ENCODE data around the gene ZFYVE21.

The ZFYVE21 gene

DNA sequence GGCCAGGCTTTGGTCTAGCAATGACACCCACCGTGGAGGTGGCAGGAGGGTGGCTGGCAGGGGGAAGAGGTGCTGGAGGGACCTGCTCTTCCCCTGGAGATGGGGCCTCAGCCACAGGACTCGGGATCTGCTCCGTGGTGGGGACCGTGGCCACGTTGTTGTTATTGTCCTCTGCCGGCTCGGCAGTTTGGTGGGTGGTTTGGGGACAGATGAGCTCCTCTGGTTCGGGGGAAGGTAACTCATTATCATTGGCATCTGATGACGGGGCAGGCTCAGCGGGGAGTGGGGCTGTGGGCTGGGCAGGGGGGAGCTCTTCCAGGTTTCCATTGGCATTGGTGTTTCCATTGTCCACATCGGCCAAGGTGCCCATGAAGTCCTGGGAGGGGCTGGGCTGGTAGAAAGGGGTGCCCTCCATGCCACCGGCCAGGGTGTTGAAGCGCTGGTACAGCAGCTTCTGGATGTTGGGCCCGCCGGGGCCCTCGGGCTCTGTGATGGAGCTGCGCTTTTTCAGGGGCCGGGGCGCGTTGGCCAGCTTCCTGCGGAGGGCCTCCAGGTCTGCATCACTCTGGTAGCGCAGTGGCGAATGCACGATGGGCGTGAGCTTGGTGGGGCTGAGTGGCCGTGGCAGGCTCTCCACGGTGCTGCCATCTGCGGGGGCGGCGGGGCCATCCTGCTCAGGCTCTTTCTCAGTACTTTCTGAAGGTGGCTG lies 24.3 kb downstream of the ZFYVE21 start:
- DNase-seq = no peak

GRCh38 chr14:103740991-103741689 lies 25.5 kb downstream of the ZFYVE21 start:
- DNase-seq = no peak

- no peak for DNase-seq
Observed at GRCh38 chr14:103741876-103742275, 26.3 kb downstream of the ZFYVE21 start.

DNA sequence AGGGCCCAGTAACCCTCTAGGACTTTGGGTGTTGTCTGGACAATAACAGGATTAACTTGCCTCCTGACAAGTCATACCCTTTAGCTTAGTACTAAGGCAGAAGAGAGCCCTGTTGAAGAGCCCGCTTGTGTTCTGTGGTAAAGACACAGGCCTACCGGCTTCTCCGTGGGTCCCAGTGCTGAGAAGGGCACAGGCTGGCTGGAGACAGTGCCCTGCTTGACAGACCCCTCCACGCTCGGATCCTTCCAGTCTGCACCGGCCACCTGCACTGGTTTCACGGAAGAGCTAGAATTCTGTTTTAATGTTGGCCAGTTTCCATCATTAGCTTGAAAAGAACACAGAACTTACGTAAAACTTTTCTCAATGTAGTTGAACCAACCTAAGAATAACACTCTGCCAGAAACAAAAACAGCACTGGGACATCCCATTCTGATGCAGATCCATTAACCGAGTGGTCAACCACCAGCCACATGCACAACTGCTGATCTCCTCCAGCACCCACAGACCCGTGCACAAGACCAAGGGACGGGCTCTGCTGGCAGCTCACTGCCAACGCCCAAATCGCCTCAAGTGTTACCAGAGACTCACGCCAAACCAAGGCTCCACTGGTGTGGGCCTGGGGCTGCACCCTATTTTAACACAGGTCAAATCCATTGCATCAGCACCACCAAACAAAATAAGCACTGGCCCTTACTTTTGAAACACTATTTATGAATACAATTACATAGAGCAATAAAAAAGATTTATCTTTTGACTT lies 27.1 kb downstream of the ZFYVE21 start:
- DNase-seq = no peak

DNA sequence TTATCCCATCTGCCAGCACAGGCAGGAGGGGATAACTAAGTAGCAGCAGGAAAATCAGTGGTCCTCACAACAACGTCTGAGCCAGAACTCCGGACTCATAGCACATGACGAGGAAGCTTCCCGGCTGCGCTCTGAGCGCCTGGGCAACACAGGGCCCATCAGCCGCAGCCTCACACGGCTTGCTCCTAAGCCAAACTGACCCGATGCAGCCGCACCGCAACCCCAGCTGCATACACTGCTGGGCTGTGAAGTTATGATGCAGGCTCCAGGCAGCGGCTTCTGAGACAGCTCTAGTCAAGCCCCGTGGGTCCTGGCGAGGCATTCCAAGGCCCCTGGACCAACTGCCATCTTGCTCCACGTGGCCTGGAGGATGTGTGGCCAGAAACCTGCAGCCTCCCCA lies 28.1 kb downstream of the ZFYVE21 start:
- DNase-seq = no peak

DNA sequence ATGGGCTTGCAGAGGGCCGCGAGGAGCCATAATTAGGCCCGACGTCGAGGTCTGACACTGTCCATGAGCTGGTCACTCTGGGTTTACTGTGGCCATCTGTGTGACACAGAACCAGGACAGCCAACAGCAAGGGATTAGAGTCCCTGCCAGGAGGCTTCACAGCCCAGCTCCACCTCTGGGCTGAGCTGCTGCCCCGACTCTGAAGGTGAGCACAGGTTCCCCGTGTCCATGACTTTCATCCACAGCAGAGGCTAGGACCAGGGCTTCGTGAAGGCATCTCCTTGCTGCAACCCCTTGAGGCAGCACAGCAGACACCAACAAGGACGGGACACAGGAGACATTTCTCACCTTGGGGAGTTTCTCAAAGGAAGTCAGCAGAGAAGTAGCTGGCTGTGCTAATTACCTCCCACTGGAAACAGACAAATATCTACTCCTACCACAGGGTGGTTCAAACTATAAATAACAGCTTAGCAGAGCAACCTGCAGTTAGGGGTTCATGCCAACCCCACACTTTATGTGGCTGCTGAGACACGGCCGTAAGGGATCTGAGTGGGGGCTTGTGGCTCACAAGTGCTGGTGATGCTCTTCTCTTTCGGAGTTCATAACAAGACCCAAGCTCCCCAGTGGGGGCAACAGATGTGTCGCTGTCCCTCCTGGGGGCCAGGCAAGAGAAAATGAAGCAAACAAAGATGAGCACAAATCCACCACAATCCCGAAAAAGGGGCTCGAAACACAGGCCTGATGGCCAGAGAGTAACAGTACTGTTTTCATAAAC lies 29.2 kb downstream of the ZFYVE21 start:
- DNase-seq = no peak

DNA sequence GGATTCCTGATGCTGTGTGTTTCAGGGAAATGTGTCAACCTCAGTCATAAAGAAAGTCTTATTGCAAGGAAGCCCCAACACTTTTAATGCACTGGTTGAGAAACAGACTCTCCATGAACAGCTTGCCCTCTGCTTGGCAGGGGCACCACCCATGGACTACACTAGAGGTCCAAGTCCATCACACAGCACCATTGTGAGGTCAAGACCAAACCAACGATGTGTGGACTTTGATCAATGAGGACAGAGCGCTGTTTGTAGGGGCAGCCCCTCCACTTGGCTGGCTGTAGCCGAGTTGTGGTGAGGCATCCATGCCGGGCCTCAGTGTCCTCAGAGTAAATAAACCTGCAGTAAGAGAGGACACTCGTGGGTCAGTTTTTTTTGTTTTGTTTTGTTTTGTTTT lies 29.8 kb downstream of the ZFYVE21 start:
- DNase-seq = no peak

DNA sequence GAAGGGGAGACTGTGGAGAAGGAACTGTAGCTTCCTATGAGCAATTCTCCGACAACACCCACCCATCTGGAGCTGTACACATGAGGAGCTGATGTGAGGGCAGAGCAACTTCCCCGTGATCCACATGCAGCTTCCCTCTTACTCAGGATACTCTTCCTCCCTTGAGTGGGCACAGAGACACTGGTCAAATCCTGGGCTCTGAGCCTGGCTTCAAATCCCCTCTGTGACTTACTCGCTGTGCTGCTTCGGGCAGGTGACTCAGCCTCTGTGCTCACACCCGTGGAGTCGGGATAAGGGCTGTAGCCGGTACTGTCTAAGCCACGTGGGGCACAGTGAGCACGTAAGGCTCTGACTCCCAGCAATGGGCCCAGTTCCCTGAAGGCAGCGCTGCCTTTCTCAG lies 31.1 kb downstream of the ZFYVE21 start:
- no peak for DNase-seq

GRCh38 chr14:103748534-103748857 lies 32.9 kb downstream of the ZFYVE21 start:
- no peak for DNase-seq

GRCh38 chr14:103749452-103749851 lies 33.8 kb downstream of the ZFYVE21 start:
- no peak for DNase-seq

DNA sequence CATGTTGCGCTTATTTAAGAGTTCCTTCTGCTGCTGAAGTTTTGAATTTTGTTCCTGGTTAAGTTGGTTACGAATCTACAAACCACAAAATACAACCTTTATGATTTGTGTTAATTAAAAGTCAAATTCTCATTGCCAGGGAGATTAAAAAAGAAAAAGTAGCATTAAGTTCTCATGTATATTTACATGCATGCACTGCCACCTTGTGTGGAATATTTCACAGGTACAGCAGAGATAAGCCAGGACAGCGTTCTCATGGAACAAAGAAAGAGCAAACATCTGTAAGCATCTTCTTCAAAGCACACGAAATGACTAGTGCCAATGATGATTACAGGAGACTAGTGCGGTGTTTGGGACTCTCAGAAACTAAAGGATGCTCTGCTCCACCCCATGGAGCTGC lies 34.2 kb downstream of the ZFYVE21 start:
- DNase-seq = no peak

DNA sequence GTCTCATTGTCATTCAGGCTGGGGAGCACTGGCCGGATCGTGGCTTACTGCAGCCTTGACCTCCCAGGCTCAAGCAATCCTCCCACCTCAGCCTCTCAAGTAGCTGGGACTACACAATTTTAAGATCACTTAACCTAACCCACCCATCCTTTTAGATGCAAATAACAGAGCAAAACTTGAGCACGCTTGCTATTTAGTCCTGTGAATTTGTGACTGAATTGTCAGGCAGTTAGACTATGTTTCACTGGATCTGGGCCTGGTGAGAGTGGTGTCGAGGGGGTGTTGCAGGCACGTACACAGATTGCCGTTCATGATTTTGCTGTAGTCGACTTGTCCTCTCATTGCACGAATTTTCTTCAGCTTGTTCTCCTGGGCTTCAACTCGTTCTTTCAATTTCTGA lies 38.2 kb downstream of the ZFYVE21 start:
- DNase-seq = no peak

- DNase-seq = no peak
Observed at GRCh38 chr14:103755060-103755459, 39.5 kb downstream of the ZFYVE21 start.

- no peak for DNase-seq
Observed at GRCh38 chr14:103758059-103758776, 42.6 kb downstream of the ZFYVE21 start.

DNA sequence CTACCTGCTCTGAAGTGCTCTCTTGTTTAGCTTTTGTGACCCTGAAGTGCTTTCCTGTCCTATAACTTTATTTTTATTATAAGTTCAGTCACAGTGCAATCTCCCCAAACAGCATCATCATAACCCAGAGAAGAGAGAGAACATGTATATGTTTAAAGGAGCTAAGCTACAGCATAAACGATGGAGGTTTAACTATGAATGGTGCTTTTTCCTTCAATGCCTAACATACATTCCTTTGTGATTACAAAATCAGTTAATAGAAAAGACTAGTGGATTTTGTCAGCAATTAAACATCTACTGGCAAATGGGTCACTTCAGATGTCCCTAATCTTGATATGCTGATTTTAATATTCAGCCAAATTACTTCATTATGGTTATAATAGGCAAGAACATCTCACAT lies 46.4 kb downstream of the ZFYVE21 start:
- DNase-seq = no peak

DNA sequence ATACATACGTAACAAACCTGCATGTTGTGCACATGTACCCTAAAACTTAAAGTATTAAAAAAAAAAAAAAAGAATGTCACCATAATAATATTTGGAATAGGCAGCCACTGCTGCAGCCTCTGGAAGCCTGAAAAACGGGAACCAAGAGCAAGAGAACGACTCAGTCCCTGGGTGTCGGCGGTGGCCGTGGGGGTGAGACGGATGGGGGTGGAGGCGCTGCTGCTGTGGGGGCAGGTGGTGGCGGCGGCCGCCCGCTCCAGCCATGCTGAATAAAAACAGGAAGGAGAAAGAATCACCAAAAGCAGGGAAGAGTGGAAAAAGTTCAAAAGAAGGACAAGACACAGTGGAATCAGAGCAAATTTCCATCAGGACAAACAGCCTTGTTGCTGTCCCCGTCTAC lies 46.9 kb downstream of the ZFYVE21 start:
- no peak for DNase-seq

DNA sequence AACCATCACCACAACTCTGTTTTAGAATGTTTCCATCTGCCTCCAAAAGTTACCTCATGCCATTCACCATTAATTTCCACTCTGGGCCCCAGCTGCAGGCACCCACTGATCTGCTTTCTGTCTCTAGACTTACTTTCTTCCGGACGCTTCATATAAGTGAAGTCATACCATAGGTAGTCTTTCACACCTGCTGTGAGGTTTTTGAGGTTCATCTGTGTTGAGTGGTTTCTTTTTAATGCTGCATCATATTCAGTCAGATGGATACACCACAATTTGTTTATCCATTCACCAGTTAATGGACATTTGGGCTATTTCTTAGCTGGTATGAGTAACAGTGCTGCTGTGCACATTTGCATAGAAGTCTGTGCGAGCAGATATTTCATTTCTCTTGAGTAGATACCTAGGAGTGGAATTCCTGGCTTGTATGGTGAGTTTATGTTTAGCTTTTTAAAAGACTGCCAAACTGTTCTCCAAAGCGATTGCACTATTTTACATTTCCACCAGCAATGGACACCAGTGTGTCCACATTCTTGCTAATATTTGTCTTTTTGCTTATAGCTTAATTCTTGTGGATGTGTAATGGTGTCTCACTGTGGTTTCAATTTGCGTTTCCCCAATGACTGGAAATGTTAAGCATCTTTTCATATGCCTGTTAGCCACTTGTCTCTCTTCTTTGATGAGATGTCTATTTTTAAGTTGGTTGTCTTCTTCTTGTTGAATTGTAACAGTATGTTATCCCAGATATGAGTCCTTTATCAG lies 48.3 kb downstream of the ZFYVE21 start:
- DNase-seq = no peak

DNA sequence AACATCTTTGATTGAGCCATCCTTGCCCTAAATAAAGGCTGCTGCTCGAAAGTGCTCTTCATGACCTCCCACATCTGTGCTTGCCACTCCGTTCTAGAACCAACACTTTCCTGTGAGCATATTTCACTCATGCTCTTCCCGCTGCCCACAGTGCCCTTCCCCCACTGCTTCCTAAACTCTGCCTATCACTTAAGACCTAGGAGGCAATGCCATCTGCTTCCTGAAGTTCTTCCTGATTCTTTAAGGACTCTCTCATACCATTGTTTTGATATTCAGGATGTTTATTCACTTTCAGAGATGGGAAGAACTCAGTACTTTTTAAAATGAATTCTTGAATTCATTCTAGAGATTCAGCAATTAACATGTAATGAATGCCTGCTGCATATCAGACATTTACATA lies 49.9 kb downstream of the ZFYVE21 start:
- DNase-seq = no peak

DNA sequence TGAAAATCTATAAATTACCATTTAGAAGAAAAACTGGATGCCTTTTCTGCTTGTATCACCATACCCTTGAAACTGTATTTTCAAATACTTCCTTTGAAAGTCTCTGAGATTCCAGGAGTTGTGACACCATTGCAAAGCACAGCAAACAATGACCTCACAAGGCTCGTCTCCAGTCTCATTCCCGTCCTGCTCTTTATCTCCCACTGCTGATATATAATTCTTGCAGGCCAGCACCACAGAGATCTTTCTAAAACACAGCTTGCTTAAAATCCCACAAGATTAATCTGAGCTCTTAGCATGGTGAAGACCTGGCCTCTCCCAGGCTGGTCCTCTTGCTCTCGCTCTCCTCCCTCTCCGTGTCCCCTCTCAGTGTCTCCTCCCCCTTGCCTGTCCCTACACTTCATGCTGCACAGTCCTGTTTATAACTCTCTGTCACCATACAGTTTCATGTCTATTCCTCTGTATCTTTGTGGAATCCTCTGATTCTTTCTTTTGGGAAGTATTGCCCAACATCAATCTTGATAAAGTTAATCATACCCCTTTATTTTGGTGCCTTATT lies 51.8 kb downstream of the ZFYVE21 start:
- DNase-seq = no peak

DNA sequence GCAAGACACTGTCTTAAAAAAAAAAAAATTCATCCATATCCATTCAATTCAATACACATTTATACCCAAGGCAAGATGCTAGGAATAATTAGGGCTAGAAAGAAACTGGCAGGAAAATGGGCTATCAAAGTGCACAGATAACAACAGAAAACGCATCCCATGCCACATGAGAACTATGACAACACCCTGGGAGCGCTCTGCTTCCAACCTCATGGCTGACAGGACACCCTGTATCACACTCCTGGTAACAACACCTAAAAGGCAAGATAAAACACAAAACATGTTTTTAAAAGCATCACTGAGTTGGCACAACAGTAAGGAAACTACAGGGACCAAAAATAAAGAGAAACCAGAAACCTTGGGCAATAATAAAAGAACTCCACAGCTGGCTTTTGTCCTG lies 54.9 kb downstream of the ZFYVE21 start:
- DNase-seq = no peak

DNA sequence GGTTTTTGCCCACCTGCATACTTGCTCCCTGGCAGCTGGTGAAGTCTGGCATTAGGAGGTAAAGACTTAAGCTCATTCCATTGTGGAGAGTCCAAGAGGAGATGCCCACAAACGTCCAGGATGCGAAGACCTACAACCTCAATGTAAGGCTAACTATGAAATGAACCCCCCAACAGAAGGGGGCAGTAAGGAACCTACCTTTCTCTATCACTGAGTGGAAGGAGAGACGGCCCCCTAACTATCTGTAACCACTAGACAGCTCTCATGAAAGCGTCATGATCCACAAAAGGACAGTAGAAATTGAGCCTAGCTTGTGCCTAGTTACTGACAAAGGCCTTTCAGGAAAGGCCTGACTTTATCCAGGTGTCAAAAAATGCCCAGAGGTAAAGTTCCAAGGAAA lies 55.3 kb downstream of the ZFYVE21 start:
- DNase-seq = no peak

Measured in 8988T (cell line).